Activated naive CD8-positive, alpha-beta T cell treated with anti-CD3 and anti-CD28 coated beads for 36 hours (primary cell): ENCODE data around the gene B3GLCT. TPM values are rescaled to one million over a fixed set of nuclear protein-coding genes. Genes with fewer than 3 reads are reported as not detected.

Source experiments
- DNase-seq: peaks from one replicate; pipeline ENCODE4 v3.0.0; 2021
- H3K27ac Mint-ChIP-seq: one replicate; pipeline ENCODE4 v1.8.0; 2022; ENCODE audit warnings: mild to moderate bottlenecking, moderate library complexity, mixed read lengths
- H3K27me3 Mint-ChIP-seq: one replicate; pipeline ENCODE4 v1.8.0; 2022; ENCODE audit warnings: mild to moderate bottlenecking, mixed read lengths
- H3K36me3 Mint-ChIP-seq: one replicate; pipeline ENCODE4 v1.8.0; 2021; ENCODE audit warnings: mild to moderate bottlenecking, mixed read lengths
- H3K4me1 Mint-ChIP-seq: one replicate; pipeline ENCODE4 v1.8.0; 2021; ENCODE audit warnings: mixed read lengths
- H3K4me3 Mint-ChIP-seq: one replicate; pipeline ENCODE4 v1.8.0; 2022; ENCODE audit warnings: mild to moderate bottlenecking, moderate library complexity, mixed read lengths
- H3K9me3 Mint-ChIP-seq: one replicate; pipeline ENCODE4 v1.8.0; 2022; ENCODE audit warnings: mixed read lengths
- total RNA-seq, 2 experiments: library from RNA; stranded (reverse); gene quantifications; one replicate each; pipeline ENCODE4 v1.2.3, GENCODE V29; 2021

B3GLCT gene
- total RNA-seq: 1 to 10 TPM; 3.3 to 3.7 TPM

DNA sequence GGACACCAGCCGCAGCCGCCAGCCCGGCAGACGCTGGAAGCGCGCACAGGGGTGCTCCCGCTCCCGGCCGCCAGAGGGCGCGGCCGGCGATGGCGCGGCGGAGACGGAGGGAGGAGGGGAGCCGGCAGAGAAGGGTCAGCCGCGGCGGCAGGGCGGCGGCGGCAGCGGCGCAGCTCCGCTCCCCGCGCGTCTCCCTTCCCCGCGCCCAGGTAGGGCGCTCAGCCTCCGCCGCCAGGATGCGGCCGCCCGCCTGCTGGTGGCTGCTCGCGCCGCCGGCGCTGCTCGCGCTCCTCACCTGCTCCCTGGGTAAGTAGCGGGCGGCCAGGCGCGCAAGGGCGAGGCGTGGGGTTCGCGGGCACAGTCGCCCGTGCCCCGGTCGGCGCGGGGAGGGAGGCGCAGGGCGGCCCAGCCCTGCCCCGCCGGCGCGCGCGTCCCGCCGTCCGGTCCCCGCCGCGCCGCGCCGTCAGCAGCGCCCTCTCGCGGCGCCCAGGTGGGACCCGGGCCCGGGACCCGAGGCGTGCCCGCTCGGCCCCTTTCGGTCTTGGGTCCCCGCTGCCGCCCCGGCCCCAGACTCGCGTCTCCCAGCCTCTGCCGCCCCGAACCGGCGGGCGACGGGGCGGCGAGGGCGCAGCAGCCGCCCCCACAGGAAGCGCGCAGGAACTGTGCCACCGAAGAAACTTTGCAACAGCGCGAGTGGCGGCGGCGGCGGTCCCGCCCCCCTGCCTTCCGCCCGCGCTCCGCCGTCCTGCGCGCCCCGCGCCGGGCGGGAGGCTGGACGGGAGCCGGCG, at the start of gene B3GLCT:
Gene B3GLCT (plus strand): TSS at position 127 of the 788 bp plus-strand sequence. CDS start 110 bp downstream, at position 237.
- peak; percentile 87 for DNase-seq
- peaks cover 29% of the 10 kb centered on the region for H3K4me1 Mint-ChIP-seq
- no peaks in the 10 kb centered on the region for H3K9me3 Mint-ChIP-seq
- H3K36me3 Mint-ChIP-seq: no peaks in the 10 kb centered on the region
- H3K27me3 Mint-ChIP-seq: no peaks in the 10 kb centered on the region
- peak within 1 kb of the TSS; percentile 88 for H3K4me3 Mint-ChIP-seq
- H3K27ac Mint-ChIP-seq: peak within 1 kb of the TSS; percentile 87

DNA sequence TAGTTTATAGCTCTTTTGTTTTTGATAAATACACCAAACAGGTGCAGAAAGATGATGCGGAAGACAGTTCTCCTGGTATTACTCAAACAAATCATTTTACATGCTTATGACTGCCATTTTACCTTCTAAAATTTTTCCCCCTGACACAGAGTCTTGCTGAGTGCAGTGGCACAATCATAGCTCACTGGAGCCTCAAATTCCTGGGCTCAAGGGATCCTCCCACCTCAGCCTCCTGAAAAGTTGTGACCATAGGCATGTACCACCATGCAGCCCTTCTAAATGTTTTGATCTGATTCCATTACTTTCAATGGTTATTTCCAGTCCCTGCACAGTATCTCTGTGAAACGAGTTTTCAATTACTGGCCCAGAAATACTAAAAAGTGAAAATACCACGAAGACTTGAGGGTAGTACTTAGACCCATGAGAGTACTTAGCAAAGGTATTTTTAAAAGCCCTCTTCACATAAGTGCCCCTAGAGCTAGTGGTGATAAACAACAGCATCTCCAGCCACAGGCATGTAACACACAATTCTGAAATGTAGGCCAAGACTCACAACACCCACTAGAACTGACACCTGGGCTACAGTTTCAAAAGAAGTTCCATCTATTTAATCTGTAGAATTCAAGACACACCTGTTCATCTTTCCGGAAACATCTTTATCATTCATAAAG, 49.3 kb upstream of the B3GLCT start:
- peaks cover 29% of the 10 kb centered on the region for H3K4me1 Mint-ChIP-seq
- no peak overlapping the region for H3K27ac Mint-ChIP-seq
- no peaks in the 10 kb centered on the region for H3K9me3 Mint-ChIP-seq
- no peak for DNase-seq
- no peaks in the 10 kb centered on the region for H3K27me3 Mint-ChIP-seq
- no peak overlapping the region for H3K4me3 Mint-ChIP-seq
- peaks cover 58% of the 10 kb centered on the region for H3K36me3 Mint-ChIP-seq

DNA sequence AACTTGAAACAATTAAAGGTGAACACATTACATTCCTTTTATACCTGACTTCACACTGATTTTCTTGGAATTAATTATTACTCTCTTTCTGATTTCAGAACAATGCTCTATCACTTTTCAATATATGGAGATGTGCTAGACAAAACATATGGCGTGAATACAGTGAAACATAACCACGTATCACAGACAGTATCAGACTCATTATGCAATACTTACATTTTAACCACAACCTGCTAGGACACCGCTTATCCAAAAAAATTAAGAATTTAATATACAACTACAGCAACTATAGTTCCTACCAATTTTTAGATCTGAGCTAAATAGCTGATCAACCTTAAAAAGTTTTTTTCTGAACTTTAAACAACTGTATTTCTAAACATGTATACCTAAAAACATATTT, 47.9 kb upstream of the B3GLCT start:
- peaks cover 30% of the 10 kb centered on the region for H3K4me1 Mint-ChIP-seq
- H3K27ac Mint-ChIP-seq: no peak overlapping the region
- no peaks in the 10 kb centered on the region for H3K9me3 Mint-ChIP-seq
- H3K27me3 Mint-ChIP-seq: no peaks in the 10 kb centered on the region
- H3K4me3 Mint-ChIP-seq: no peak overlapping the region
- DNase-seq: no peak
- peaks cover 59% of the 10 kb centered on the region for H3K36me3 Mint-ChIP-seq

DNA sequence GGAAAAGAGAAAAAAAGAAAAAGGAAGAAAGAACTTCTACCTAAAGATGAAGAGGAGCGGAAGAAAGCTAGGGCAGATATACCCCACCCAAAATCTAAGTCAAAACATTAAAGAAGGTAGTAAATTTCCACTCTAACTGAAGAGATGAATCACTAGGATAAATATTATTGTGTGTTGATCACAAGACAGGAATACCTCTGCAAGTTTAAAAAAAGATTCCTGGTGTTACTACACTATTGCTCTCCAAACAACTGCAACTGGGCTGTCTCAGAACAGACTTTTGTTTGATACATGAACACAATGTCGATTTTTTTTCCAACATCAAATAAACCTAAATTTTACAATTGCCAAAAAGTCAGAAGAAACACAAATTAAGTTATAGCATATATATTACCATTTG, 44.8 kb upstream of the B3GLCT start:
- DNase-seq: no peak
- H3K27ac Mint-ChIP-seq: no peak overlapping the region
- H3K27me3 Mint-ChIP-seq: no peaks in the 10 kb centered on the region
- H3K4me1 Mint-ChIP-seq: peaks cover 40% of the 10 kb centered on the region
- no peak overlapping the region for H3K4me3 Mint-ChIP-seq
- H3K9me3 Mint-ChIP-seq: no peaks in the 10 kb centered on the region
- peaks cover 60% of the 10 kb centered on the region for H3K36me3 Mint-ChIP-seq

DNA sequence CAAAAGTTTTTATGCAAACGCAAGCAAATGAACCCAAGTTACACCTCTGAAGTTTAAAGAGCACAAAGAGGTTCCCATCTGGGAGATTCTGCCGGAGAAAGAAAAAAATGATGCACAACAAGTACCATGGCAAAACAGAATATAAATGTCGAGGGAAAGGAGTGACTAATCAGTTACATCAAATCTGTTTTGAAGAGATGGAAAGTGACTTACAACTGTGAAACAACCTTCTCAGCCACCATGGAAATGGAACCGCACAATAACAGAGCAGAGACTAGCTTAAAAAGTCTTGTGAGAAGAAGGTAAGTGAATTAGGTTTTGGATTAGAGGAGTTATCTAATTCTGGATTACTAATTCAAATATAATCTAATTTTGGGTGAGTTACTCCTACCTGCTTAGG, 40.5 kb upstream of the B3GLCT start:
- DNase-seq: no peak
- Mint-ChIP-seq H3K36me3 (peaks cover 45% of the 10 kb centered on the region), H3K9me3 (no peaks in the 10 kb centered on the region), H3K27ac (peak overlapping the region; percentile 68), H3K27me3 (no peaks in the 10 kb centered on the region), H3K4me1 (peaks cover 38% of the 10 kb centered on the region), H3K4me3 (peak overlapping the region; percentile 97)

DNA sequence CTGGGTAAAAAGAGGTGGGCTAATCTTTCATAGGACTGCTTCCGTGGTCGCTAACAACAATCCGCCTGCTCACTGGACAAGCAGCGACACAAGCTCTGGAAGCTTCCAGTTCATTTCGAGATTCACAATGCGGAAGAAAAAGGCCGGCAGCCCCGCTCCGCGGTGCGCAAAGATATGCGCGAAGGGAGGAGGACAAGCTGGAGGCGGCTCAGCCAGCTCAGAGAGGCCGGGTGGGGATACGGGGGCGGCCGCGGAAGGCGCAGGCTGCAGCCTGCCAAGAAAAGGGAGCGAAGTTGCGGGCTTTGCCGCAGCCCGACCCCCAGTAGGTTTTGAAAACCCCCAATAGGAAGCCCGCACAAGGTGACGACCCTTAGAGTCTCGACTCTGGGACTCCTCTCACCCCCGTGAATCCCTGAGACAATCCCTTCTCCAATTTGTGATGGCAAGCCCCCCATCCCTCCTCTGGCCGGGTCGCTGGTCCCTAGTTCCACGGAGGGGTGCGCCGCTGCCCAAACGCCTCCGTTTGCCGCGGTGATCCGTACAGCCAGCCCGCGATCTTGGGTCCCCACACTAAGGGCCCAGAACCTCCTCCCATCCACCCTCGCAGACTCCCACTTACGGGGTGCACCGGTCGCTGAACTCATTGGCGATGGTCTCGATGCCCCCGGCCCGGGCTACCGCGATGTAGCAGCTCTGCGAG, 38.8 kb upstream of the B3GLCT start:
- peaks cover 32% of the 10 kb centered on the region for H3K36me3 Mint-ChIP-seq
- H3K9me3 Mint-ChIP-seq: no peaks in the 10 kb centered on the region
- H3K4me1 Mint-ChIP-seq: peaks cover 30% of the 10 kb centered on the region
- peak overlapping the region; percentile 95 for H3K27ac Mint-ChIP-seq
- H3K4me3 Mint-ChIP-seq: peak overlapping the region; percentile 97
- H3K27me3 Mint-ChIP-seq: no peaks in the 10 kb centered on the region
- DNase-seq: peak; percentile 75

DNA sequence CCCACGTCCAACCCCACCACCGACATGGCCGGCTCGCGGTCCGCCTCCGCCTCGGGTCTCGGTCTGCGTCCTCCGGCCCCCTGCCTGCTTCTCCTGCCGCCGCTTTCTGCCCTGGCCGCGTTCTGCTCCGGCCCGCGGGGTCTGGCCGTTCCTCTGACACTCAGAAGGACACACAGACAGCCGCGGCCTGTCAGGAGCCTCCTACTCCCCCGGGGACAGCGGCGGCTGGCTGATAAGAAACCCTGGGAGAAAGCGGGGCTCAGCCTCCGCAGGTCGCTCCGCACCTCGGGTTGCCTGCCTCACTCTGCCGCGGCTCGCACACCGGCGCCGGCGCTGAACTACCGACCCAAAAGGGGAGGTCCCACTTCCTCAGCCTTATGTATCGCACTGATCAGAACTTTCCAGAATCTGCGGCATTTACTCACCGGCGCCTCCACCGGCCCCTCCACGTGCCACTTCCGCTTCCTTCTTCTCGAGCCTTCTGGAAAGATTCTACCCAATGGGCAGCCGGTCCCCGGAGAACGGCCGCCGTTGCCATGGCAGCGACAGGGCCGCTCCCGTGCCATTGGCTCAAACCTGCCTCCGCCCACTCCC, 38.1 kb upstream of the B3GLCT start, which contains the start of gene HSPH1:
Gene HSPH1 (minus strand): TSS at position 348 of the 594 bp plus-strand sequence. CDS start 322 bp downstream, at position 26.
- H3K9me3 Mint-ChIP-seq: no peaks in the 10 kb centered on the region
- H3K27ac Mint-ChIP-seq: peak within 1 kb of the TSS; percentile 95
- no peaks in the 10 kb centered on the region for H3K27me3 Mint-ChIP-seq
- peak within 1 kb of the TSS; percentile 97 for H3K4me3 Mint-ChIP-seq
- H3K36me3 Mint-ChIP-seq: peaks cover 31% of the 10 kb centered on the region
- H3K4me1 Mint-ChIP-seq: peaks cover 30% of the 10 kb centered on the region
- peak; percentile 98 for DNase-seq

DNA sequence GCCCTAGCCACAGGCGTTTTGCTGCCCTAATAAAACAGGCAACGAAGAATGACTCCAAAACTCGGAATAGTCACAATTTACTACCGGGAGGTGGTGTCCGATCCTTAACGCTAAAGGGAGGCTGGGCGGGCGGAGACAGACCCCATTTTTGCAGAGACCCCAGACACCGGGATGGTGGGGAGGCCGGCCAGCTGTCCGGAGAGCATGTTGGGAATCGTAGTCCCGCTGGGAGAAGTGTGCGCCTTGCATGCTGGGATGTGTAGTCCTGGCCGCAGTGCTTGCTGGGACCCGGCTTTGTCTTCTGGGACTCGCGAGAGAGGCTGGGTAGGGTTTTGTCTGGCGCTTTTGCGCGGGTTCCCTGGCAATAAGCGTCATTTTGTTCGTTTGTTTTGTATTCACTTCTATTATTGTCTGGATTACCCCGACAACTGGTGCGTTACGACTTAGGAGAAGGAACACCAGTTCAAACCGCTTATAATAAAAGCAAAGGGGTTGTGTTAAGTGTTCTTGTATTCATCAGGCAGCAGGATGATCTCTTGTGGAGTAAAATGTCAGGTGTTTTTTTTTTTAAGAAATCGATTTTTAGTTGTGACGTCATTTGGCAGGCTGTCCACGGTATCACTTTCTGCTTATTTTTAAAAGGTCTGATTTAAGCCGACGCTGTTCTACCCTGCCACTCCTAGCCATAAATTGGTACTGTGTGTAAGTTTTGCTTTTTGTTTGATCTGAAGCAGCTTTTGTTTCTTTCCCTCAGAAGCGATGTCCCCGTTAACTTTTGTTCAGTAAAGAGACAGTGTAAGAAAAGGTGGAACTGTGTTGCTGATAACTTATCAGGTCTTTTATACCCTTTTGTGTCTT, 37.4 kb upstream of the B3GLCT start:
- no peaks in the 10 kb centered on the region for H3K27me3 Mint-ChIP-seq
- H3K36me3 Mint-ChIP-seq: peaks cover 28% of the 10 kb centered on the region
- DNase-seq: peak; percentile 93
- H3K9me3 Mint-ChIP-seq: no peaks in the 10 kb centered on the region
- H3K4me3 Mint-ChIP-seq: peak overlapping the region; percentile 97
- peaks cover 29% of the 10 kb centered on the region for H3K4me1 Mint-ChIP-seq
- H3K27ac Mint-ChIP-seq: peak overlapping the region; percentile 95

DNA sequence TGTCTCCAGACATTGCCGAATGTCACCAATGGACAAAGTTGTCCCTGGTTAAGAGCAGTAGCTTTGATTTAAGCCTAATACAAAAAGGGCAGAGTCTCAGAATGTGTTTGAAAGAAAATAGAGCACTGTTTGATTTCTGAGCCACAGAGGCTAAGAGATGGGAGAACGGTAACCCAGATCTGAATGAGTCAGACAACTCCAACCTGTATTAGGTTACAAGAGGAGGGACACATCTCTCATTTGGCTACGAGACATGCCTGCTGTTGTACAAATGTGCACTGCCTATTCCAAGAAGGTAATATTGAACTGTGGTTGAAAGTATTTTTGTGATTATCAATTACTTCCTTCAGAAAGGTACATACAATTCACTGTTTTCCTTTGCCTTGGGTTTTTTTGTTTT, 33.2 kb upstream of the B3GLCT start:
- peaks cover 15% of the 10 kb centered on the region for H3K4me1 Mint-ChIP-seq
- no peak overlapping the region for H3K27ac Mint-ChIP-seq
- H3K9me3 Mint-ChIP-seq: no peaks in the 10 kb centered on the region
- H3K4me3 Mint-ChIP-seq: no peak overlapping the region
- H3K27me3 Mint-ChIP-seq: no peaks in the 10 kb centered on the region
- H3K36me3 Mint-ChIP-seq: no peaks in the 10 kb centered on the region
- no peak for DNase-seq

DNA sequence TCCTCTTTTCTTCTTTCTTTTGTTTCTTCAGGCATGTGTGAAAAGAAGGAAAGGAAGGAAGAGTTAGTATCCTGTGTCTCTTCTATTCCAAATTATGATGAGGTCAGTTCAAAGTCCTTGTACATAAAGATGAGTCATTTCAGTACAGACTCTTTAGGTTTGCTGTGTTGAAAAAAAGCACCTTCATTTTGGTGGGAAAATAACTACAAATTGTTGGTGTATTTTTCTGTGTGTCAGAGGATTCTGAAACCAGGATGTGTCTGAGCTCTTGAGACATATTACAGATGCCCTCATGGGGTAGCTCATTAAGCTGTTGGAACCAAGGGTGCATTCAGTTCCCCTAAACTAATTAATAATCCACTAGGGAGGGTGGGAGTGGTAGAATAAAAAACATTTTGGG, 32.3 kb upstream of the B3GLCT start:
- H3K27me3 Mint-ChIP-seq: no peaks in the 10 kb centered on the region
- H3K4me3 Mint-ChIP-seq: no peak overlapping the region
- no peak overlapping the region for H3K27ac Mint-ChIP-seq
- H3K36me3 Mint-ChIP-seq: no peaks in the 10 kb centered on the region
- peaks cover 15% of the 10 kb centered on the region for H3K4me1 Mint-ChIP-seq
- DNase-seq: no peak
- no peaks in the 10 kb centered on the region for H3K9me3 Mint-ChIP-seq

DNA sequence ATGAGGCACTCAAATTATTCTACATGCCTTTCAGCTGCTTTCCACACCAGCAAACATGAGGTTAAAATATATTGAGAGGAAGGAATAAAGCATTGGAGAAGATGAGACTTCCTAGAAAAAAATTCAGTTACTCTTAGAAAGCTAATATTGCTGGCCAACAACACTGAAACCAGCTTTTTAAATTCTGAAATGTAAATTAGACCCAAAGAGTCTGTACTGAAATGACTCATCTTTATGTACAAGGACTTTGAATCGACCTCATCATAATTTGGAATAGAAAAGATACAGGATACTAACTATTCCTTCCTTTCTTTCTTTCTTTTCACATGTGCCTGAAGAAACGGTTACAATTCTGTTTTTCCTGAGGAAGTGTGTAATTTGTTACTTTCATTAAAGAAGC, 31.6 kb upstream of the B3GLCT start:
- Mint-ChIP-seq H3K36me3 (no peaks in the 10 kb centered on the region), H3K27ac (no peak overlapping the region), H3K4me3 (no peak overlapping the region), H3K9me3 (no peaks in the 10 kb centered on the region), H3K4me1 (peaks cover 11% of the 10 kb centered on the region), H3K27me3 (peaks cover 2% of the 10 kb centered on the region)
- DNase-seq: no peak

DNA sequence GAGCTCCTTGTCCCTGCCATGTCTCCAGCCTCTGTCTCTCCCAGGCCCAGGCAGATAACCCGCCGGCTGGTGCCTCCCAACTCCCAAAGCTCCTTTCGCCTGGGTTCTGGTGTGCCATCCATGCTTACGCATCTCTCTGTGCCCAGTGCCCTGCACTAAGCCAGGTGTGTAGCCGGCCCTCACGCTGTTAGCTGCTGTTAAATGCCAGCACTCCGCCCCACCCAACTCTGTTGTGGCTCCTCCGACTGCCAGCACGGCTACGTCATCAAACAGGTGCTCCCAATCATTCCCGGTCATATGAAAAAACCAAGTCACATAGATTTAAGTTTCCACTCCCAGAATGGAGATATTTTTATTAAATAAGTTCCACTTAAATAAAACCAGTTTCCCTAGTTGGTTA, 31.0 kb upstream of the B3GLCT start:
- no peaks in the 10 kb centered on the region for H3K36me3 Mint-ChIP-seq
- peaks cover 8% of the 10 kb centered on the region for H3K4me1 Mint-ChIP-seq
- no peak overlapping the region for H3K27ac Mint-ChIP-seq
- peaks cover 5% of the 10 kb centered on the region for H3K27me3 Mint-ChIP-seq
- no peak for DNase-seq
- H3K9me3 Mint-ChIP-seq: no peaks in the 10 kb centered on the region
- no peak overlapping the region for H3K4me3 Mint-ChIP-seq

DNA sequence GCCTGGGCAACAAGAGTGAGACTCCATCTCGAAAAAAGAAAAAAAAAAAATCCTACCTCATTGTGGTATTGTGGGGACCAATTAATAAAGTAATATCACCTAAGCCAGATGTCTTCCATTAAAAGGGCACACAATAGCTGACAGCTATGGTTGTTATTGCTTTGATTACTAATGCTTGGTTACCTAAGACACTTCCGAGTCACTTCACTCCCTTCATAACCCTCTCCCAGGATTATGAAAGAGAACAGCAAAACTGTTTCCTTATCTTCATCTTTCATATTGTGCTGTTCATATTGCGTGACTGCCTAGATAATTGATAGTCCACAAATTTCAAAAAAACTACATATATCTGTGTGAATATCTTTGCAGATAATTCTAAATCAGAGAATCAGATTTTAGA, 27.8 kb upstream of the B3GLCT start:
- H3K27ac Mint-ChIP-seq: no peak overlapping the region
- no peak for DNase-seq
- peaks cover 10% of the 10 kb centered on the region for H3K27me3 Mint-ChIP-seq
- no peak overlapping the region for H3K4me3 Mint-ChIP-seq
- H3K9me3 Mint-ChIP-seq: no peaks in the 10 kb centered on the region
- peaks cover 8% of the 10 kb centered on the region for H3K4me1 Mint-ChIP-seq
- no peaks in the 10 kb centered on the region for H3K36me3 Mint-ChIP-seq

DNA sequence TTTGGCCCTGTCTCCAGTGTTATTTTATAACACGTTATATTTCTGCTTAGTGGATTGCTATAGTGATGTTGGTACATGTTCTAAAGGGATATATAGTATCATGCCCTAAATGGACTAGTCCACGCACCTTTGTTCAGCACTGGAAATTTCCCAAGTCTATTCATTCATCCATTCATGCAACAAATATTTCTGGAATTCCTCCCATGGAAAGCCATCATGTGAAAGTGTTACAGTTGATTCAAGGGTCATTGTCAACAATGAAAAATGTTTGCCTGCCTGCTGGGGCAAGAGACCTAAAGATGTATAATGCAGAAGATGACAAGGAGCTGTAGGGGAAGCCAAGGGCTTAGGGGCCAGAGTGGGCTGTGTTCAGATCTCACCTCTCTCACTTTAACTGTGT, 27.2 kb upstream of the B3GLCT start:
- peaks cover 5% of the 10 kb centered on the region for H3K4me1 Mint-ChIP-seq
- peaks cover 10% of the 10 kb centered on the region for H3K27me3 Mint-ChIP-seq
- no peaks in the 10 kb centered on the region for H3K36me3 Mint-ChIP-seq

More for the DNA sequence above, 27.2 kb upstream of the B3GLCT start:
- no peak overlapping the region for H3K4me3 Mint-ChIP-seq
- H3K9me3 Mint-ChIP-seq: peaks cover 2% of the 10 kb centered on the region
- DNase-seq: no peak
- no peak overlapping the region for H3K27ac Mint-ChIP-seq
